ENCODE data around the gene PIGQ. TPM values are rescaled to one million over a fixed set of nuclear protein-coding genes. Genes with fewer than 3 reads are reported as not detected.

The PIGQ gene
- total and polyA plus RNA-seq, 2 of the 4 experiments (the other 2 are of a cell fraction): 5.9 to 36.8 TPM

- Histone ChIP-seq H3K4me2 (ENCODE audit: low read depth, low read length) (no peak overlapping the region), H4K8ac (ENCODE audit: low read depth in 2 of 2, low read length in 2 of 2) (no peak overlapping the region), H2BK15ac (ENCODE audit: low read depth, low read length) (no peak overlapping the region), H3K4me1 (ENCODE audit: control insufficient read depth, insufficient read depth, low read length) (peaks cover 21% of the 10 kb centered on the region), H2BK5ac (ENCODE audit: low read depth, low read length, poor library complexity, severe bottlenecking) (no peak overlapping the region), H3K14ac (replicated peaks; ENCODE audit: low read depth, low read length) (no peak overlapping the region), H4K91ac (ENCODE audit: insufficient read depth, low read depth, low read length) (no peak overlapping the region), H3K4ac (ENCODE audit: low read depth, low read length) (no peak overlapping the region), H2AK9ac (replicated peaks; ENCODE audit: low read depth, low read length, poor library complexity) (no peak overlapping the region), H2AFZ (replicated peaks; ENCODE audit: low read length, poor library complexity) (no peak overlapping the region), H3K23ac (ENCODE audit: low read depth, low read length) (no peak overlapping the region), H2BK20ac (ENCODE audit: low read depth, low read length) (no peak overlapping the region), H3K79me1 (ENCODE audit: low read depth in 1 of 2, low read length in 2 of 2) (peaks cover 8 to 61% of the 10 kb centered on the region in 2 experiments; a peak in 2 of 4 replicates), H3K36me3 (ENCODE audit: control insufficient read depth, insufficient read depth, low read length) (peaks cover 20% of the 10 kb centered on the region), H4K5ac (ENCODE audit: low read depth, low read length) (no peak overlapping the region), H2AK5ac (ENCODE audit: low read depth, low read length) (peak overlapping the region; percentile 21), H3K9ac (ENCODE audit: low read depth, low read length) (no peak overlapping the region), H3K27me3 (ENCODE audit: control insufficient read depth, insufficient read depth, low read length) (no peaks in the 10 kb centered on the region), H3K9me1 (ENCODE audit: insufficient read depth, low read length) (peaks cover 6% of the 10 kb centered on the region; the same call in 1 of the 2 replicates), H3K18ac (ENCODE audit: low read depth, low read length) (no peak overlapping the region), H3K4me3 (ENCODE audit: insufficient read depth, low read depth, low read length) (no peak overlapping the region), H3K9me3 (ENCODE audit: control insufficient read depth, insufficient read depth, low read length) (no peaks in the 10 kb centered on the region), H3K27ac (ENCODE audit: insufficient read depth, low read length) (no peak overlapping the region), H2BK120ac (ENCODE audit: low read depth, low read length) (no peak overlapping the region), H3K56ac (ENCODE audit: extremely low read depth, insufficient read depth, low read length) (no peak overlapping the region), H4K20me1 (ENCODE audit: insufficient read depth, low read length) (peaks cover 48% of the 10 kb centered on the region)
- intact Hi-C loops (cut with micrococcal nuclease) (loop anchor here (5.0 kb wide), 2 partner anchors 113 to 122 kb away; partner anchors contain the start of genes DECR2 and METTL26), in situ Hi-C loops (cut with MboI; ENCODE audit: low sequenced_read_pairs) (no loop called here), dilution Hi-C loops (cut with HindIII; ENCODE audit: low sequenced_read_pairs, unreplicated experiment) (no loop called here)
- no TSS peak for BruUV-seq (replicated peaks)
- WGBS, 2 experiments (ENCODE audit: extremely low coverage in 2 of 2, insufficient read length in 1 of 2): 91% methylated on average over 9 of the region's 24 CpGs; no CpG with 5 or more reads in 1 of the 2 experiments
- TF ChIP-seq MAFK (IDR thresholded peaks at IDR 0.05; ENCODE audit: low read depth, low read length) (no peak), CEBPB (IDR thresholded peaks at IDR 0.05; ENCODE audit: low read depth, low read length) (no peak), MAZ (IDR thresholded peaks at IDR 0.05; ENCODE audit: borderline replicate concordance, low read depth, low read length) (no peak), POLR2A (IDR thresholded peaks at IDR 0.05; ENCODE audit: low read depth, low read length) (no peak), SMC3 (IDR thresholded peaks at IDR 0.05; ENCODE audit: low read depth, low read length) (no peak), RAD21 (IDR thresholded peaks at IDR 0.05; ENCODE audit: low read length) (no peak), MXI1 (IDR thresholded peaks at IDR 0.05; ENCODE audit: borderline replicate concordance, low read depth, low read length) (no peak), NFE2L2 (IDR thresholded peaks at IDR 0.05; ENCODE audit: low read depth, low read length) (no peak), RFX5 (IDR thresholded peaks at IDR 0.05; ENCODE audit: low read depth, low read length) (no peak), RCOR1 (IDR thresholded peaks at IDR 0.05; ENCODE audit: insufficient replicate concordance, low read length) (no peak), FOS (IDR thresholded peaks at IDR 0.05; ENCODE audit: low read depth, low read length) (no peak), CHD1 (IDR thresholded peaks at IDR 0.05; ENCODE audit: low read depth, low read length) (no peak)
- TF ChIP-seq, protein P1, sequence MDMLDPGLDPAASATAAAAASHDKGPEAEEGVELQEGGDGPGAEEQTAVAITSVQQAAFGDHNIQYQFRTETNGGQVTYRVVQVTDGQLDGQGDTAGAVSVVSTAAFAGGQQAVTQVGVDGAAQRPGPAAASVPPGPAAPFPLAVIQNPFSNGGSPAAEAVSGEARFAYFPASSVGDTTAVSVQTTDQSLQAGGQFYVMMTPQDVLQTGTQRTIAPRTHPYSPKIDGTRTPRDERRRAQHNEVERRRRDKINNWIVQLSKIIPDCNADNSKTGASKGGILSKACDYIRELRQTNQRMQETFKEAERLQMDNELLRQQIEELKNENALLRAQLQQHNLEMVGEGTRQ (IDR thresholded peaks at IDR 0.05; ENCODE audit: low read depth, low read length): no peak
- TF ChIP-seq, protein P2, sequence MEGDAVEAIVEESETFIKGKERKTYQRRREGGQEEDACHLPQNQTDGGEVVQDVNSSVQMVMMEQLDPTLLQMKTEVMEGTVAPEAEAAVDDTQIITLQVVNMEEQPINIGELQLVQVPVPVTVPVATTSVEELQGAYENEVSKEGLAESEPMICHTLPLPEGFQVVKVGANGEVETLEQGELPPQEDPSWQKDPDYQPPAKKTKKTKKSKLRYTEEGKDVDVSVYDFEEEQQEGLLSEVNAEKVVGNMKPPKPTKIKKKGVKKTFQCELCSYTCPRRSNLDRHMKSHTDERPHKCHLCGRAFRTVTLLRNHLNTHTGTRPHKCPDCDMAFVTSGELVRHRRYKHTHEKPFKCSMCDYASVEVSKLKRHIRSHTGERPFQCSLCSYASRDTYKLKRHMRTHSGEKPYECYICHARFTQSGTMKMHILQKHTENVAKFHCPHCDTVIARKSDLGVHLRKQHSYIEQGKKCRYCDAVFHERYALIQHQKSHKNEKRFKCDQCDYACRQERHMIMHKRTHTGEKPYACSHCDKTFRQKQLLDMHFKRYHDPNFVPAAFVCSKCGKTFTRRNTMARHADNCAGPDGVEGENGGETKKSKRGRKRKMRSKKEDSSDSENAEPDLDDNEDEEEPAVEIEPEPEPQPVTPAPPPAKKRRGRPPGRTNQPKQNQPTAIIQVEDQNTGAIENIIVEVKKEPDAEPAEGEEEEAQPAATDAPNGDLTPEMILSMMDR (conservative IDR thresholded peaks at IDR 0.05; ENCODE audit: low read depth, low read length): no peak
- CTCF ChIA-PET: no interaction called here
- POLR2A ChIA-PET (ENCODE audit: unreplicated experiment): interaction anchor here (0.6 kb wide), 1 partner anchor 39 kb away, joined by 4 read pairs; no protein-coding TSS in a partner anchor
- ATAC-seq (ENCODE audit: low read depth) (no peak), DNase-seq (no peak)
Observed at GRCh38 chr16:524274-525040, 45.3 kb upstream of the PIGQ start.

Measured in IMR-90 (cell line).